Measurements from ENCODE around the gene KRT13. TPM values are rescaled to one million over a fixed set of nuclear protein-coding genes. Genes with fewer than 3 reads are reported as not detected.

Gene KRT13
- total and polyA plus RNA-seq, 2 of the 4 experiments (the other 2 are of a cell fraction), result 0.18 to 0.56 TPM

DNA sequence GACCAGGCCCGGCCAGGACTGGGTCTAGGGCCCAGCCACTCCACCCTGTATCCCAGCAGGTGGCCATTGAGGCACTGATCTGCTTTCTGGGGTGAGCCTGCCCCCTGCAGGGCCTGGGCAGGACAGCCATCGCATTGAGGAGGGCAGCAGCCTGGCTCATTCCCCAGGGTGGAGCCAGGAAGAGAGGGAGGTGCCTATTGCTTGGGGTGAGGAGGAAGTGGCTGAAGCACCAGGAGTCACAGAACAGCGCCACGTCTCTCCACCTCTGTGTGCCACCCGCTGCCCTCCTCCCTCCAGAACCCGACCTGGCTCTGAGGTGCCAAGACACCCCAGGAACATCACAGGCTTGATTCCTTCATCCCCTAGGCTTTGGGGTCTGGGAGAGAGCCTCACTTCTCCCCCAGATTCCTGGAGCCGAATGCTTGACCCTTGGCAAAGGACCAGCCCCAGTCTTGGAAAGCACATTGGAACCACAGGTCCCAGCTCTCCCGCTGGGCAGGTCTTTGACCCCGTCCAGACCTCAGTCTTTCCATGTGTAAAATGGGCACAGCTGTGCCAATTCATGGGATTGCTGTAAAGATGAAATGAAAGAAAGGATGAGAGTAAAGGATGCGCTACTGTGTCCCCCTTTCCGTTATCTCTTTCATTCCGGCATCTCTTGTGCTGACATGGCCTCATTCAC lies 8.5 kb downstream of the KRT13 start:
- H3K23ac ChIP-seq (ENCODE audit: low read depth, low read length), result peak overlapping the region; percentile 67; the same call in 1 of the 2 replicates
- peak overlapping the region; percentile 88 for H2BK5ac ChIP-seq (ENCODE audit: low read depth, low read length, poor library complexity, severe bottlenecking)
- no CpG with 5 or more reads among the region's 12 CpGs for WGBS, 2 experiments (ENCODE audit: extremely low coverage in 2 of 2, insufficient read length in 1 of 2)
- ChIA-PET CTCF (interaction anchor here (0.8 to 1.0 kb wide), 3 partner anchors 166 to 175 kb away, joined by 3 to 6 read pairs (median 3); no protein-coding TSS in a partner anchor), POLR2A (ENCODE audit: unreplicated experiment) (no interaction called here)
- BruUV-seq (replicated peaks), result no TSS peak
- no peaks in the 10 kb centered on the region for H4K20me1 ChIP-seq (ENCODE audit: insufficient read depth, low read length)
- no peaks in the 10 kb centered on the region for H3K36me3 ChIP-seq (ENCODE audit: control insufficient read depth, insufficient read depth, low read length)
- peak overlapping the region; percentile 96 for H2BK120ac ChIP-seq (ENCODE audit: low read depth, low read length)
- ATAC-seq (ENCODE audit: low read depth), result peak; percentile 97
- peak overlapping the region; percentile 29; the same call in 1 of the 2 replicates for H3K9ac ChIP-seq (ENCODE audit: low read depth, low read length)
- H4K5ac ChIP-seq (ENCODE audit: low read depth, low read length), result peak overlapping the region; percentile 79
- peak overlapping the region; percentile 81 to 96 for H4K8ac ChIP-seq (ENCODE audit: low read depth in 2 of 2, low read length in 2 of 2)
- DNase-seq, result peak; percentile 83
- H4K91ac ChIP-seq (ENCODE audit: insufficient read depth, low read depth, low read length), result peak overlapping the region; percentile 92; the same call in 1 of the 2 replicates
- dilution Hi-C loops (cut with HindIII; ENCODE audit: low sequenced_read_pairs, unreplicated experiment) (no loop called here), in situ Hi-C loops (cut with MboI; ENCODE audit: low sequenced_read_pairs) (no loop called here), intact Hi-C loops (cut with micrococcal nuclease) (loop anchor here (1.0 to 5.0 kb wide), 4 partner anchors 168 to 640 kb away; partner anchors contain the start of gene KRTAP2-3)
- H3K4me1 ChIP-seq (ENCODE audit: control insufficient read depth, insufficient read depth, low read length), result peaks cover 22% of the 10 kb centered on the region
- H3K79me1 ChIP-seq (ENCODE audit: low read depth in 1 of 2, low read length in 2 of 2), result no peaks in the 10 kb centered on the region
- H2BK15ac ChIP-seq (ENCODE audit: low read depth, low read length), result peak overlapping the region; percentile 83; the same call in 2 of the 3 replicates
- H3K18ac ChIP-seq (ENCODE audit: low read depth, low read length), result peak overlapping the region; percentile 74; the same call in 1 of the 2 replicates
- peak overlapping the region; percentile 96 for H2AK5ac ChIP-seq (ENCODE audit: low read depth, low read length)
- peak overlapping the region; percentile 97 for H3K4ac ChIP-seq (ENCODE audit: low read depth, low read length)
- H3K27ac ChIP-seq (ENCODE audit: insufficient read depth, low read length), result peak overlapping the region; percentile 36; the same call in 1 of the 2 replicates
- no peak overlapping the region for H3K4me3 ChIP-seq (ENCODE audit: insufficient read depth, low read depth, low read length)
- H2AFZ ChIP-seq (replicated peaks; ENCODE audit: low read length, poor library complexity), result peak overlapping the region; percentile 87
- H3K56ac ChIP-seq (ENCODE audit: extremely low read depth, insufficient read depth, low read length), result no peak overlapping the region
- H3K4me2 ChIP-seq (ENCODE audit: low read depth, low read length), result no peak overlapping the region
- H3K9me3 ChIP-seq (ENCODE audit: control insufficient read depth, insufficient read depth, low read length), result no peaks in the 10 kb centered on the region
- peaks cover 29% of the 10 kb centered on the region for H3K9me1 ChIP-seq (ENCODE audit: insufficient read depth, low read length)
- peak overlapping the region; percentile 92 for H3K14ac ChIP-seq (replicated peaks; ENCODE audit: low read depth, low read length)
- H2BK20ac ChIP-seq (ENCODE audit: low read depth, low read length), result peak overlapping the region; percentile 92
- no peaks in the 10 kb centered on the region for H3K27me3 ChIP-seq (ENCODE audit: control insufficient read depth, insufficient read depth, low read length)
- peak overlapping the region; percentile 92 for H2AK9ac ChIP-seq (replicated peaks; ENCODE audit: low read depth, low read length, poor library complexity)
- TF ChIP-seq, protein P1, sequence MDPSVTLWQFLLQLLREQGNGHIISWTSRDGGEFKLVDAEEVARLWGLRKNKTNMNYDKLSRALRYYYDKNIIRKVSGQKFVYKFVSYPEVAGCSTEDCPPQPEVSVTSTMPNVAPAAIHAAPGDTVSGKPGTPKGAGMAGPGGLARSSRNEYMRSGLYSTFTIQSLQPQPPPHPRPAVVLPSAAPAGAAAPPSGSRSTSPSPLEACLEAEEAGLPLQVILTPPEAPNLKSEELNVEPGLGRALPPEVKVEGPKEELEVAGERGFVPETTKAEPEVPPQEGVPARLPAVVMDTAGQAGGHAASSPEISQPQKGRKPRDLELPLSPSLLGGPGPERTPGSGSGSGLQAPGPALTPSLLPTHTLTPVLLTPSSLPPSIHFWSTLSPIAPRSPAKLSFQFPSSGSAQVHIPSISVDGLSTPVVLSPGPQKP (IDR thresholded peaks at IDR 0.05; ENCODE audit: borderline replicate concordance, low read depth, low read length), result no peak
- no peak for TF ChIP-seq RFX5 (IDR thresholded peaks at IDR 0.05; ENCODE audit: low read depth, low read length)
- no peak for TF ChIP-seq BHLHE40 (IDR thresholded peaks at IDR 0.05; ENCODE audit: low read depth, low read length)
- no peak for TF ChIP-seq CHD1 (IDR thresholded peaks at IDR 0.05; ENCODE audit: low read depth, low read length)
- TF ChIP-seq RAD21 (IDR thresholded peaks at IDR 0.05; ENCODE audit: low read length), result peak; percentile 94
- TF ChIP-seq, protein P2, sequence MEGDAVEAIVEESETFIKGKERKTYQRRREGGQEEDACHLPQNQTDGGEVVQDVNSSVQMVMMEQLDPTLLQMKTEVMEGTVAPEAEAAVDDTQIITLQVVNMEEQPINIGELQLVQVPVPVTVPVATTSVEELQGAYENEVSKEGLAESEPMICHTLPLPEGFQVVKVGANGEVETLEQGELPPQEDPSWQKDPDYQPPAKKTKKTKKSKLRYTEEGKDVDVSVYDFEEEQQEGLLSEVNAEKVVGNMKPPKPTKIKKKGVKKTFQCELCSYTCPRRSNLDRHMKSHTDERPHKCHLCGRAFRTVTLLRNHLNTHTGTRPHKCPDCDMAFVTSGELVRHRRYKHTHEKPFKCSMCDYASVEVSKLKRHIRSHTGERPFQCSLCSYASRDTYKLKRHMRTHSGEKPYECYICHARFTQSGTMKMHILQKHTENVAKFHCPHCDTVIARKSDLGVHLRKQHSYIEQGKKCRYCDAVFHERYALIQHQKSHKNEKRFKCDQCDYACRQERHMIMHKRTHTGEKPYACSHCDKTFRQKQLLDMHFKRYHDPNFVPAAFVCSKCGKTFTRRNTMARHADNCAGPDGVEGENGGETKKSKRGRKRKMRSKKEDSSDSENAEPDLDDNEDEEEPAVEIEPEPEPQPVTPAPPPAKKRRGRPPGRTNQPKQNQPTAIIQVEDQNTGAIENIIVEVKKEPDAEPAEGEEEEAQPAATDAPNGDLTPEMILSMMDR (conservative IDR thresholded peaks at IDR 0.05; ENCODE audit: low read depth, low read length), result peak; percentile 93
- TF ChIP-seq NFE2L2 (IDR thresholded peaks at IDR 0.05; ENCODE audit: low read depth, low read length), result no peak
- peak; percentile 11; the same call in 1 of the 2 replicates for TF ChIP-seq MAZ (IDR thresholded peaks at IDR 0.05; ENCODE audit: borderline replicate concordance, low read depth, low read length)
- no peak for TF ChIP-seq CEBPB (IDR thresholded peaks at IDR 0.05; ENCODE audit: low read depth, low read length)
- TF ChIP-seq POLR2A (IDR thresholded peaks at IDR 0.05; ENCODE audit: low read depth, low read length), result no peak
- no peak for TF ChIP-seq RCOR1 (IDR thresholded peaks at IDR 0.05; ENCODE audit: insufficient replicate concordance, low read length)
- peak; percentile 89 for TF ChIP-seq SMC3 (IDR thresholded peaks at IDR 0.05; ENCODE audit: low read depth, low read length)
- TF ChIP-seq, protein P3, sequence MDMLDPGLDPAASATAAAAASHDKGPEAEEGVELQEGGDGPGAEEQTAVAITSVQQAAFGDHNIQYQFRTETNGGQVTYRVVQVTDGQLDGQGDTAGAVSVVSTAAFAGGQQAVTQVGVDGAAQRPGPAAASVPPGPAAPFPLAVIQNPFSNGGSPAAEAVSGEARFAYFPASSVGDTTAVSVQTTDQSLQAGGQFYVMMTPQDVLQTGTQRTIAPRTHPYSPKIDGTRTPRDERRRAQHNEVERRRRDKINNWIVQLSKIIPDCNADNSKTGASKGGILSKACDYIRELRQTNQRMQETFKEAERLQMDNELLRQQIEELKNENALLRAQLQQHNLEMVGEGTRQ (IDR thresholded peaks at IDR 0.05; ENCODE audit: low read depth, low read length), result no peak
- no peak for TF ChIP-seq MXI1 (IDR thresholded peaks at IDR 0.05; ENCODE audit: borderline replicate concordance, low read depth, low read length)

Data from IMR-90 (cell line).